OCI-LY1 (cell line): ENCODE results near the gene MYO1D.
"Not testable (repeated sequence)": the region's sequence is repeated elsewhere in the genome, so short reads cannot be mapped to it uniquely, and the experiment has no call there.

ENCODE experiments used
- H2AFZ ChIP-seq: fragments of 200-600 bp; sonication (generic), shearing (Covaris generic); 2 replicates; pipeline ENCODE4 v1.6.0; 2014; ENCODE audit warnings: antibody characterized with exemption, mild to moderate bottlenecking, low read length
- H3F3A ChIP-seq: fragments of 200-600 bp; sonication (generic), shearing (Covaris generic); 2 replicates; pipeline ENCODE4 v1.6.0; 2014; ENCODE audit warnings: mild to moderate bottlenecking, antibody characterized with exemption, low read length, moderate library complexity; ENCODE audit not compliant: insufficient read depth
- H3K27ac ChIP-seq: fragments of 200-600 bp; sonication (generic); 2 replicates; pipeline ENCODE4 v1.5.1; 2014; ENCODE audit warnings: low read length, mixed run types, mild to moderate bottlenecking, low read depth; ENCODE audit not compliant: poor library complexity, severe bottlenecking
- H3K27me3 ChIP-seq: fragments of 200-600 bp; sonication (generic); 2 replicates; pipeline ENCODE4 v1.6.0; 2014; ENCODE audit warnings: antibody characterized with exemption, mild to moderate bottlenecking, low read length, moderate library complexity; ENCODE audit not compliant: insufficient read depth
- H3K36me3 ChIP-seq: fragments of 200-600 bp; sonication (generic); 2 replicates; pipeline ENCODE4 v1.6.1; 2014; ENCODE audit warnings: mild to moderate bottlenecking, antibody characterized with exemption, low read length, moderate library complexity, mixed read lengths; ENCODE audit not compliant: insufficient read depth
- H3K4me1 ChIP-seq: fragments of 200-600 bp; sonication (generic); 2 replicates; pipeline ENCODE4 v1.5.1; 2014; ENCODE audit warnings: mild to moderate bottlenecking, low read length, moderate library complexity; ENCODE audit not compliant: insufficient read depth, severe bottlenecking
- H3K4me2 ChIP-seq: fragments of 200-600 bp; sonication (generic), shearing (Covaris generic); 2 replicates; pipeline ENCODE4 v1.6.1; 2014; ENCODE audit warnings: low read length
- H3K4me3 ChIP-seq: fragments of 200-600 bp; sonication (generic); 2 replicates; pipeline ENCODE4 v1.5.1; 2014; ENCODE audit warnings: low read length, low read depth, mild to moderate bottlenecking, mixed read lengths; ENCODE audit not compliant: poor library complexity, severe bottlenecking
- H3K79me2 ChIP-seq: fragments of 200-600 bp; shearing (Covaris generic); 2 replicates; pipeline ENCODE4 v1.6.1; 2016; ENCODE audit warnings: mixed run types, low read length, mixed read lengths; ENCODE audit not compliant: insufficient read depth
- H3K9ac ChIP-seq: fragments of 200-600 bp; sonication (generic), shearing (Covaris generic); 2 replicates; pipeline ENCODE4 v1.6.1; 2014; ENCODE audit warnings: mild to moderate bottlenecking, low read length, mixed read lengths
- H3K9me2 ChIP-seq: fragments of 200-600 bp; sonication (generic), shearing (Covaris generic); 2 replicates; pipeline ENCODE4 v1.6.1; 2014; ENCODE audit warnings: low read depth, mild to moderate bottlenecking, low read length, mixed read lengths
- H3K9me3 ChIP-seq: fragments of 200-600 bp; shearing (Covaris generic); 2 replicates; pipeline ENCODE4 v1.6.1; 2014; ENCODE audit warnings: low read length, mixed read lengths
- H4K20me1 ChIP-seq: fragments of 200-600 bp; sonication (generic), shearing (Covaris generic); 2 replicates; pipeline ENCODE4 v1.6.0; 2016; ENCODE audit warnings: mild to moderate bottlenecking, low read length; ENCODE audit not compliant: insufficient read depth
- EZH2 ChIP-seq: fragments of 200-600 bp; sonication (generic), shearing (Covaris generic); IDR thresholded peaks from 2 replicates; pipeline ENCODE4 v1.8.0; 2017; ENCODE audit warnings: borderline replicate concordance, mixed run types, mild to moderate bottlenecking, antibody characterized with exemption, low read length, moderate library complexity, mixed read lengths
- TF ChIP-seq, protein P1 (sequence below): fragments of 200-600 bp; sonication (generic), shearing (Covaris generic); IDR thresholded peaks from 2 replicates; pipeline ENCODE4 v1.5.1; 2017; ENCODE audit warnings: mild to moderate bottlenecking, antibody characterized with exemption, low read length, moderate library complexity, mixed read lengths

Gene MYO1D

DNA sequence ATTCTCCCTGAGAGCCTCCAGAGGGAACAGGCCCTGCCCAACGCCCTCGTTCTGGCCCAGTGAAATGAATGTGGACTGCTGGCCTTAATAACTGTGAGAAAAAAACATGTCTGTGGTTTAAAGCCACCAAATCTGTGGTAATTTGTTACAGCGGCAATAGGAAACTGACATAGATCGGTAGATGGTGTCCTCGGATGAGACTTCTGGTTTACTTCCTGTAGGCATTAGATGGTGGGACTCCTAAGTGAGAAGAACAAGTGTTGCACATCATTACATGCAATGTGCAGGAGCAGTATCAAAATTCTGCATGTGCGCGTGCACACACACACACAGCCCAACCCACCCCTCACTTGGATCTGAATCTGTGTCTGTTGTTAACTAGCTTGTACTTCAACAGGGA is 348.1 kb downstream of the MYO1D start:
- H3K9ac ChIP-seq, result no peak overlapping the region
- H2AFZ ChIP-seq, result no peak overlapping the region
- no peaks in the 10 kb centered on the region for H3K36me3 ChIP-seq
- H3K4me1 ChIP-seq, result peaks cover 1% of the 10 kb centered on the region
- H3K27ac ChIP-seq, result no peak overlapping the region
- H3K27me3 ChIP-seq, result no peaks in the 10 kb centered on the region
- no peaks in the 10 kb centered on the region for H3K9me3 ChIP-seq
- H4K20me1 ChIP-seq, result no peaks in the 10 kb centered on the region
- H3K4me3 ChIP-seq, result no peak overlapping the region
- TF ChIP-seq EZH2, result no peak
- TF ChIP-seq, protein P1, sequence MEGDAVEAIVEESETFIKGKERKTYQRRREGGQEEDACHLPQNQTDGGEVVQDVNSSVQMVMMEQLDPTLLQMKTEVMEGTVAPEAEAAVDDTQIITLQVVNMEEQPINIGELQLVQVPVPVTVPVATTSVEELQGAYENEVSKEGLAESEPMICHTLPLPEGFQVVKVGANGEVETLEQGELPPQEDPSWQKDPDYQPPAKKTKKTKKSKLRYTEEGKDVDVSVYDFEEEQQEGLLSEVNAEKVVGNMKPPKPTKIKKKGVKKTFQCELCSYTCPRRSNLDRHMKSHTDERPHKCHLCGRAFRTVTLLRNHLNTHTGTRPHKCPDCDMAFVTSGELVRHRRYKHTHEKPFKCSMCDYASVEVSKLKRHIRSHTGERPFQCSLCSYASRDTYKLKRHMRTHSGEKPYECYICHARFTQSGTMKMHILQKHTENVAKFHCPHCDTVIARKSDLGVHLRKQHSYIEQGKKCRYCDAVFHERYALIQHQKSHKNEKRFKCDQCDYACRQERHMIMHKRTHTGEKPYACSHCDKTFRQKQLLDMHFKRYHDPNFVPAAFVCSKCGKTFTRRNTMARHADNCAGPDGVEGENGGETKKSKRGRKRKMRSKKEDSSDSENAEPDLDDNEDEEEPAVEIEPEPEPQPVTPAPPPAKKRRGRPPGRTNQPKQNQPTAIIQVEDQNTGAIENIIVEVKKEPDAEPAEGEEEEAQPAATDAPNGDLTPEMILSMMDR, result no peak
- H3F3A ChIP-seq, result no peaks in the 10 kb centered on the region
- H3K79me2 ChIP-seq, result no peaks in the 10 kb centered on the region
- no peak overlapping the region for H3K4me2 ChIP-seq
- no peaks in the 10 kb centered on the region for H3K9me2 ChIP-seq

DNA sequence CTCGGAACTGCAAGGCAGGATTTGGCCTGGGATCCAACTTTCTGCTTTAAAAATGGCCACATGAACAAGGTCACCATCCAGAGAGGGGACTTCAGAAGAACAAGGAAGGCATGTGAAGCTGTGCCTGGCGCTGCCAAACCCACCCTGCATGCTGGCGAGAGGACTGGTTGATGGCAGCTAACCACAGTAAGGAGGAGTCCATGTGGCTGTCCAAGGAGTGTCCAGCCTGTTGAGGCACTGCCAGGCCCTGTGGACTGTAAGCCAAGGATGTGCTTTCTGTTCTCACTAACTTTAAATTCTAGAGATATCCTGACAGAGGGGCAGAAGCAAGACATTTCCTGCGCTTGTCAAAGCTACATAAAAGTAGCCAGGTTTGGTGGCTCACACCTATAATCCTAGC is 349.8 kb downstream of the MYO1D start:
- TF ChIP-seq EZH2, result no peak
- TF ChIP-seq, protein P1, result no peak
- Histone ChIP-seq H3K9ac (no peak overlapping the region), H3K4me2 (no peak overlapping the region)

DNA sequence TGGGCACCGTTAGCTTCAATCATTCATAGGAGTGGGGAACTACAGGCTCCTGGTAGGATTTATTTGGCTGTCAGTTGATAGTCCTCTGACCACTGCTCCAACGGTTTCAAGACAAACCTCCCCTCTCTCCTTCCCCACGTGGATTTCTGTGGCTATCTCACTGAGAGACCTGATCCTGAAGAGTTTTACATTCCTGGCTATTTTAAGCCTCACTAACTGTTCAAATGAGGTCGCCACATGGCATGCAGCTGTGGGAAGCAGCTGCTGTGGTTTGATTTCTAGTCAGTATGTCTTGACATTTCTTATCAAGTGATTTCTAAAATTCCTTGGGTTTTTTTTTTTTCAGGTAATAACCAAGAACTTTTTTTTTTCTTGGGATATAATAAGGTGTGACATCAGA is 351.8 kb downstream of the MYO1D start:
- TF ChIP-seq EZH2, result no peak
- TF ChIP-seq, protein P1, result no peak
- Histone ChIP-seq H3K79me2 (no peaks in the 10 kb centered on the region), H3K36me3 (no peaks in the 10 kb centered on the region), H3K9ac (no peak overlapping the region), H3K9me2 (no peaks in the 10 kb centered on the region), H3K4me1 (peaks cover 12% of the 10 kb centered on the region), H3F3A (no peaks in the 10 kb centered on the region), H3K27me3 (peaks cover 1% of the 10 kb centered on the region; the same call in 1 of the 2 replicates), H3K27ac (no peak overlapping the region), H3K9me3 (no peaks in the 10 kb centered on the region), H4K20me1 (no peaks in the 10 kb centered on the region), H3K4me3 (no peak overlapping the region), H2AFZ (no peak overlapping the region), H3K4me2 (no peak overlapping the region)

More for the DNA sequence above, 349.8 kb downstream of the MYO1D start:
- Histone ChIP-seq H3K4me3 (no peak overlapping the region), H3K27ac (no peak overlapping the region), H3K9me3 (no peaks in the 10 kb centered on the region), H4K20me1 (no peaks in the 10 kb centered on the region), H3K36me3 (no peaks in the 10 kb centered on the region), H3K27me3 (no peaks in the 10 kb centered on the region), H3K79me2 (no peaks in the 10 kb centered on the region), H2AFZ (no peak overlapping the region), H3F3A (no peaks in the 10 kb centered on the region), H3K4me1 (peaks cover 12% of the 10 kb centered on the region), H3K9me2 (no peaks in the 10 kb centered on the region)

GRCh38 chr17:32524553-32524880 is 352.4 kb downstream of the MYO1D start:
- H2AFZ ChIP-seq, H3K9ac ChIP-seq, H3K27ac ChIP-seq, H3K4me3 ChIP-seq, H4K20me1 ChIP-seq, H3K27me3 ChIP-seq, H3K36me3 ChIP-seq, H3K9me2 ChIP-seq, H3K4me2 ChIP-seq, H3K79me2 ChIP-seq, H3F3A ChIP-seq, H3K9me3 ChIP-seq: not testable (repeated sequence)
- peaks cover 18% of the 10 kb centered on the region for H3K4me1 ChIP-seq
